SK-N-SH treated with all-trans-retinoic acid at 6 μM for 48 hours (cell line): Measurements from ENCODE around the gene BMP8B.

Experiments used
- ARNTL ChIP-seq: fragments of 450-650 bp; formaldehyde crosslinking; IDR thresholded peaks from 2 replicates; pipeline ENCODE4 v1.5.0; 2020; ENCODE audit warnings: low read depth, mild to moderate bottlenecking, moderate library complexity, borderline replicate concordance
- CSDC2 ChIP-seq: fragments of 250-450 bp; sonication (Bioruptor Pico); IDR thresholded peaks from 2 replicates; pipeline ENCODE4 v1.5.0; 2020; ENCODE audit warnings: mild to moderate bottlenecking, moderate library complexity
- ISL1 ChIP-seq: fragments of 250-450 bp; sonication (Bioruptor Pico); IDR thresholded peaks from 2 replicates; pipeline ENCODE4 v2.1.2; 2022; ENCODE audit warnings: mild to moderate bottlenecking, moderate library complexity
- OSR1 ChIP-seq: fragments of 250-450 bp; sonication (Bioruptor Pico); IDR thresholded peaks from 2 replicates; pipeline ENCODE4 v1.8.0; 2022; ENCODE audit warnings: moderate library complexity, mild to moderate bottlenecking, inconsistent platforms
- RARB ChIP-seq: fragments of 250-450 bp; sonication (Bioruptor Pico); IDR thresholded peaks from 2 replicates; pipeline ENCODE4 v1.8.0; 2021; ENCODE audit warnings: mild to moderate bottlenecking, moderate library complexity
- ZC3H10 ChIP-seq: fragments of 250-450 bp; sonication (Bioruptor Pico); IDR thresholded peaks from 2 replicates; pipeline ENCODE4 v1.5.1; 2021; ENCODE audit warnings: mild to moderate bottlenecking, moderate library complexity
- ZFP3 ChIP-seq: fragments of 250-450 bp; sonication (Bioruptor Pico); IDR thresholded peaks from 2 replicates; pipeline ENCODE4 v1.5.0; 2020; ENCODE audit warnings: mild to moderate bottlenecking, moderate library complexity
- ZFP30 ChIP-seq: fragments of 450-650 bp; formaldehyde crosslinking; IDR thresholded peaks from 2 replicates; pipeline ENCODE4 v1.5.0; 2022; ENCODE audit warnings: mild to moderate bottlenecking, moderate library complexity
- ZNF565 ChIP-seq: fragments of 450-650 bp; formaldehyde crosslinking; conservative IDR thresholded peaks from 2 replicates; pipeline ENCODE4 v1.5.0; 2020; ENCODE audit warnings: low read depth, mild to moderate bottlenecking, moderate library complexity
- TF ChIP-seq, protein P1 (sequence below): fragments of 250-450 bp; sonication (Bioruptor Pico); IDR thresholded peaks from 2 replicates; pipeline ENCODE4 v1.8.0; 2021; ENCODE audit warnings: low read depth, mild to moderate bottlenecking, moderate library complexity, borderline replicate concordance

DNA sequence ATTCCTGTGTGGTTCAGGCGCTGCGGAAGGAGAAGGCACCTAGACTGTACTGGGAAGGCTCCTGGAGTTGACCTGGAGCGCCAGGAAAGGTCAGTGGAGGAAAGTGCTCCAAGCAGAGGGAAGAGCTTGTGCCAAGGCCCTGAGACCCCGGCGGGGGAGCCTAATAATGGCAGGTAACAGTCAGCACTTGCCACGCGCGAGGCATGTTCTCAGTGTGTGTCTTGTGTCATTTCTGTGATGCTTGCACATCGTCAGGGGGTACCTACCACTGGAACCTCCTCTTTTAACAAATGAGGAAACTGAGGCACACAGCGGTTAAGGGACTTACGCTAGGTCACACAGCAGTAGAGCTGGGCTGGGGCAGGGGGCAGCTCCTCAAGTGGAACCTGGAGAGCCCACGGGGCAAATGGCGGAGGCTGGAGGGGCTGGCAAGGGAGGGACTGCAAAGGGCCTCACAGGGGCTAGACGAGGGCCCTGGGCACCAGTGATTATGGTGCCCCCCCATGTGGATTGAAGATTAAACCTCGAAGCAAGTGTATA is 976 bp upstream of the BMP8B start:
- TF ChIP-seq ZNF565 (CRISPR knock-in tag) (no peak), RARB (CRISPR knock-in tag) (no peak), ZFP30 (no peak), ARNTL (CRISPR knock-in tag) (no peak), ZFP3 (CRISPR knock-in tag) (no peak), CSDC2 (CRISPR knock-in tag) (no peak), ZC3H10 (no peak), OSR1 (CRISPR knock-in tag) (no peak), ISL1 (CRISPR knock-in tag) (no peak)
- TF ChIP-seq, protein P1, sequence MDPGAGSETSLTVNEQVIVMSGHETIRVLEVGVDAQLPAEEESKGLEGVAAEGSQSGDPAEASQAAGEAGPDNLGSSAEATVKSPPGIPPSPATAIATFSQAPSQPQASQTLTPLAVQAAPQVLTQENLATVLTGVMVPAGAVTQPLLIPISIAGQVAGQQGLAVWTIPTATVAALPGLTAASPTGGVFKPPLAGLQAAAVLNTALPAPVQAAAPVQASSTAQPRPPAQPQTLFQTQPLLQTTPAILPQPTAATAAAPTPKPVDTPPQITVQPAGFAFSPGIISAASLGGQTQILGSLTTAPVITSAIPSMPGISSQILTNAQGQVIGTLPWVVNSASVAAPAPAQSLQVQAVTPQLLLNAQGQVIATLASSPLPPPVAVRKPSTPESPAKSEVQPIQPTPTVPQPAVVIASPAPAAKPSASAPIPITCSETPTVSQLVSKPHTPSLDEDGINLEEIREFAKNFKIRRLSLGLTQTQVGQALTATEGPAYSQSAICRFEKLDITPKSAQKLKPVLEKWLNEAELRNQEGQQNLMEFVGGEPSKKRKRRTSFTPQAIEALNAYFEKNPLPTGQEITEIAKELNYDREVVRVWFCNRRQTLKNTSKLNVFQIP (CRISPR knock-in tag): no peak
